Skin of body (tissue), 2 donors: Measurements from ENCODE around the gene CHDH. TPM values are rescaled to one million over a fixed set of nuclear protein-coding genes. Genes with fewer than 3 reads are reported as not detected.

Experiments used
- DNase-seq: peaks from one replicate; lab custom pipeline; 2025; lab: John Stamatoyannopoulos, UW
- total RNA-seq: library from RNA; depleted of rRNA; stranded (reverse); fragments of >200 nt; gene quantifications from one replicate; pipeline ENCODE4 v1.2.3, GENCODE V29; 2014

Gene CHDH
- total RNA-seq, 1 donor from 2014 or later: 0.99 TPM

- no peak for DNase-seq
Observed at GRCh38 chr3:53808496-53808895, 37.7 kb downstream of the CHDH start.

- no peak for DNase-seq
Observed at GRCh38 chr3:53807117-53807810, 39.0 kb downstream of the CHDH start.

GRCh38 chr3:53806182-53807116, 39.8 kb downstream of the CHDH start:
- no peak for DNase-seq

GRCh38 chr3:53805463-53806159, 40.6 kb downstream of the CHDH start:
- no peak for DNase-seq

GRCh38 chr3:53804697-53805462, 41.3 kb downstream of the CHDH start:
- no peak for DNase-seq

- DNase-seq: no peak
Observed at GRCh38 chr3:53803816-53804695, 42.2 kb downstream of the CHDH start.

GRCh38 chr3:53803124-53803815, 42.9 kb downstream of the CHDH start:
- no peak for DNase-seq

- no peak for DNase-seq
Observed at GRCh38 chr3:53802256-53802880, 43.9 kb downstream of the CHDH start.

- DNase-seq: no peak
Observed at GRCh38 chr3:53801319-53801718, 44.9 kb downstream of the CHDH start.

GRCh38 chr3:53800041-53800906, 45.9 kb downstream of the CHDH start:
- DNase-seq: no peak

GRCh38 chr3:53799338-53799865, 46.8 kb downstream of the CHDH start:
- DNase-seq: no peak

- no peak for DNase-seq
Observed at GRCh38 chr3:53798144-53798543, 48.1 kb downstream of the CHDH start.

- DNase-seq: no peak
Observed at GRCh38 chr3:53795789-53796560, 50.2 kb downstream of the CHDH start.

- DNase-seq: no peak
Observed at GRCh38 chr3:53795176-53795575, 51.0 kb downstream of the CHDH start.

- DNase-seq: no peak
Observed at GRCh38 chr3:53794597-53794996, 51.6 kb downstream of the CHDH start.

GRCh38 chr3:53792866-53793265, 53.4 kb downstream of the CHDH start:
- DNase-seq: no peak

- DNase-seq: no peak
Observed at GRCh38 chr3:53791317-53791716, 54.9 kb downstream of the CHDH start.
